CD4-positive, alpha-beta T cell (primary cell): ENCODE measurements around the gene NCKIPSD. TPM values are rescaled to one million over a fixed set of nuclear protein-coding genes. Genes with fewer than 3 reads are reported as not detected.
A peak's percentile ranks its signal among the peaks of the same experiment; 100 is the strongest.

Experiments
- ATAC-seq: fragments of 200-7000 bp; cut with Tn5 transposase; one replicate; pipeline ENCODE4 v1.10.0; 2022; ENCODE audit warnings: mild to moderate bottlenecking; ENCODE audit not compliant: poor library complexity
- CTCF ChIA-PET: fragments of 350-600 bp; sonication (Branson Sonifier 250); formaldehyde crosslinking; loops from one replicate; lab custom pipeline; 2021; ENCODE audit warnings: antibody characterized with exemption, inconsistent platforms; lab: Charles Lee
- POLR2A ChIA-PET: fragments of 350-600 bp; sonication (Branson Sonifier 250); formaldehyde crosslinking; loops from one replicate; lab custom pipeline; 2021; ENCODE audit warnings: antibody characterized with exemption, inconsistent platforms; lab: Charles Lee
- DNase-seq, 14 experiments: peaks; one replicate each; pipeline ENCODE4 v3.0.0-alpha.2; 2013 to 2020; ENCODE audit warnings: mixed read lengths in 2 of 14
- H3K27ac ChIP-seq, 2 donors: one replicate each; pipeline versions ENCODE4 v1.5.1 to v1.7.0; 2013; ENCODE audit warnings: low read length in 2 of 2, low read depth in 1 of 2, mild to moderate bottlenecking in 1 of 2
- H3K27me3 ChIP-seq, 2 experiments: 1 replicate in 1 of 2; 2 replicates in 1 of 2; pipeline versions ENCODE4 v1.6.1 to v1.7.0; 2013; ENCODE audit warnings: low read length in 2 of 2, control low read depth in 1 of 2, mild to moderate bottlenecking in 1 of 2, moderate library complexity in 1 of 2; ENCODE audit not compliant: insufficient read depth in 2 of 2, control insufficient read depth in 1 of 2
- H3K36me3 ChIP-seq: one replicate; pipeline ENCODE4 v1.6.1; 2013; ENCODE audit warnings: low read length, control low read depth; ENCODE audit not compliant: insufficient read depth
- H3K4me1 ChIP-seq: one replicate; pipeline ENCODE4 v1.6.1; 2013; ENCODE audit warnings: low read length, control low read depth; ENCODE audit not compliant: insufficient read depth
- H3K4me3 ChIP-seq: one replicate; pipeline ENCODE4 v1.5.1; 2013; ENCODE audit warnings: mild to moderate bottlenecking, low read length, moderate library complexity
- H3K9me3 ChIP-seq, 2 experiments: 1 replicate in 1 of 2; 2 replicates in 1 of 2; pipeline versions ENCODE4 v1.6.1 to v1.7.0; 2013; ENCODE audit warnings: low read length in 2 of 2, mild to moderate bottlenecking in 2 of 2, control low read depth in 1 of 2, moderate library complexity in 1 of 2; ENCODE audit not compliant: control insufficient read depth in 1 of 2, insufficient read depth in 1 of 2
- H3K27ac Mint-ChIP-seq: one replicate; pipeline ENCODE4 v1.8.0; 2020; ENCODE audit warnings: mixed read lengths
- H3K27me3 Mint-ChIP-seq: one replicate; pipeline ENCODE4 v1.8.0; 2021; ENCODE audit warnings: mixed read lengths
- H3K36me3 Mint-ChIP-seq: one replicate; pipeline ENCODE4 v1.8.0; 2021; ENCODE audit warnings: low read depth, mixed read lengths
- H3K4me1 Mint-ChIP-seq: one replicate; pipeline ENCODE4 v1.8.0; 2021; ENCODE audit warnings: low read depth, mixed read lengths
- H3K4me3 Mint-ChIP-seq: one replicate; pipeline ENCODE4 v1.8.0; 2020; ENCODE audit warnings: mild to moderate bottlenecking, mixed read lengths
- H3K9me3 Mint-ChIP-seq: one replicate; pipeline ENCODE4 v1.8.0; 2020; ENCODE audit warnings: mixed read lengths
- intact Hi-C, 2 experiments: fragments of 100-400 bp; cut with DNase I in 1 of 2; cut with micrococcal nuclease in 1 of 2; formaldehyde crosslinking; loops; one replicate each; pipeline versions ENCODE4 v1.15.1 to v1.9.0; 2023 to 2025; cut with DNase I, micrococcal nuclease
- total RNA-seq, 174 experiments: library from RNA in 2 of 174; stranded (reverse) in 2 of 174; gene quantifications; one replicate each; pipeline ENCODE4 v1.2.3 and lab custom pipeline; 2021 to 2026
- TF ChIP-seq, protein P1 (sequence below): fragments of 200-600 bp; IDR thresholded peaks from one replicate; pipeline ENCODE4 v1.8.0; 2022; ENCODE audit warnings: antibody characterized with exemption, mild to moderate bottlenecking

NCKIPSD gene
- total RNA-seq, 2 experiments from 2014 or later = 9.7 to 10.8 TPM

DNA sequence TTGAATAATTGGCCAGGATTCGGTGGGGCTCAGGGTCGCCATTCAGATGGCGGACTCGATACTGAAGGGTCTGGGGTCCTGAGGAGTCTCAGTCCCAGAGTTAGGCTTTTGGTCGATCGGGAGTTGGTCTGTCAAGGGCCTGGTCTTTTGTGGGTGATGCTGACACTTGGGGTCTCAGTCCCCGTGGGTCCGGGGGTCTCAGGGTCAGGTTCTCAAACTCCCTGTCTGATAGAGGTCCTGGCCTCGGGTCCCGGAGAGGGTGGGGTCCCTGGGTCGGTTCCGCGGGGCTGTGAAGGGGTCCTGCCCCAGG, 467 bp downstream of the NCKIPSD start:
- peaks cover 69% of the 10 kb centered on the region for H3K36me3 Mint-ChIP-seq

DNA sequence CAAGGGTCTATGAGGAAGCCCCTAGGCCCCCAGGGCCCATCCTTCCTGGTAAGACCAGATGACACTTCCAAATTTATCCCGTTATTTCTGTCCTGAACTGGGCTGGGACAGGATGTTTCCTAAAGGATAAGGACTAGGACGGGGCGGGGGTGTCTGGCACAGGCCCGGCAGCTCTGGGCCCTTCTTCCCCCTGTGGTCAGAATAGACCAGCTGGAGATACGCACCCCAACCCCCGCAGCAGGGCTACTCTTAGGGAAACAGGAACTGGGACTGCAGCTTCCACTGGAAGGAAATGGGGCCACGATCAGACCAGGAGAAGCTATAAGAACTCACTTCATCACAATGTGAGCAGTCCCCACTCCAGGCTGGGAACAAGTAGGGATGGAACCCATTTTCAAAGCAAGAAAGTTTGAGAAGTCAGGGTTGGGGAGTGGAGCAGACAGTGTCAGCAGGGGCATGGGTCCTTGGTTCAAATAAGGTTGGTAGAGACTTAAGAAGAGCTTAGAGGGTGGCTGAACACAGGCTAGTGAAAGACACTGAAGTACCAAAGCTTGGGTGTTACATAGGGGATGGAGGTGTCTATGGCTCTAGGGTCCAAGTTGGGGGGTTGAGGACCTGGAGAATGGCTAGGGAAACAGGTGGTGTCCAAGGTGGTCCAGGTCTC, 1.1 kb downstream of the NCKIPSD start:
- Histone ChIP-seq H3K27ac (no peak overlapping the region), H3K27me3 (no peaks in the 10 kb centered on the region), H3K9me3 (no peaks in the 10 kb centered on the region), H3K4me3 (peak overlapping the region; percentile 69), H3K4me1 (peaks cover 37% of the 10 kb centered on the region), H3K36me3 (peaks cover 53% of the 10 kb centered on the region)
- peaks cover 45% of the 10 kb centered on the region for H3K4me1 Mint-ChIP-seq
- H3K9me3 Mint-ChIP-seq = no peaks in the 10 kb centered on the region
- intact Hi-C loops = loop anchor here (1.0 to 10.0 kb wide), 6 partner anchors 26 to 1820 kb away; partner anchors contain the start of genes CACNA2D2 (in 1 of the 2), ELP6 (in 1 of the 2), IP6K2 (in 1 of the 2) and SLC26A6 (in 1 of the 2)
- CTCF ChIA-PET = no interaction called here
- peak overlapping the region; percentile 92 for H3K4me3 Mint-ChIP-seq
- DNase-seq (peak in 2 of 14 experiments; percentile 32 to 36), ATAC-seq (no peak)
- peak overlapping the region; percentile 79 for H3K27ac Mint-ChIP-seq
- no peaks in the 10 kb centered on the region for H3K27me3 Mint-ChIP-seq
- TF ChIP-seq, protein P1, sequence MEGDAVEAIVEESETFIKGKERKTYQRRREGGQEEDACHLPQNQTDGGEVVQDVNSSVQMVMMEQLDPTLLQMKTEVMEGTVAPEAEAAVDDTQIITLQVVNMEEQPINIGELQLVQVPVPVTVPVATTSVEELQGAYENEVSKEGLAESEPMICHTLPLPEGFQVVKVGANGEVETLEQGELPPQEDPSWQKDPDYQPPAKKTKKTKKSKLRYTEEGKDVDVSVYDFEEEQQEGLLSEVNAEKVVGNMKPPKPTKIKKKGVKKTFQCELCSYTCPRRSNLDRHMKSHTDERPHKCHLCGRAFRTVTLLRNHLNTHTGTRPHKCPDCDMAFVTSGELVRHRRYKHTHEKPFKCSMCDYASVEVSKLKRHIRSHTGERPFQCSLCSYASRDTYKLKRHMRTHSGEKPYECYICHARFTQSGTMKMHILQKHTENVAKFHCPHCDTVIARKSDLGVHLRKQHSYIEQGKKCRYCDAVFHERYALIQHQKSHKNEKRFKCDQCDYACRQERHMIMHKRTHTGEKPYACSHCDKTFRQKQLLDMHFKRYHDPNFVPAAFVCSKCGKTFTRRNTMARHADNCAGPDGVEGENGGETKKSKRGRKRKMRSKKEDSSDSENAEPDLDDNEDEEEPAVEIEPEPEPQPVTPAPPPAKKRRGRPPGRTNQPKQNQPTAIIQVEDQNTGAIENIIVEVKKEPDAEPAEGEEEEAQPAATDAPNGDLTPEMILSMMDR = no peak
- POLR2A ChIA-PET = interaction anchor here (0.9 to 1.1 kb wide), 2 partner anchors 323 to 409 kb away, joined by 3 read pairs; partner anchors contain the start of genes QRICH1 and WDR6
- H3K36me3 Mint-ChIP-seq = peaks cover 68% of the 10 kb centered on the region

More for the DNA sequence above, 467 bp downstream of the NCKIPSD start:
- H3K4me1 Mint-ChIP-seq = peaks cover 40% of the 10 kb centered on the region
- POLR2A ChIA-PET = interaction anchor here (0.5 to 1.8 kb wide), 7 partner anchors 29 to 446 kb away, joined by 3 to 6 read pairs (median 5); partner anchors contain the start of genes IP6K2, PRKAR2A, QRICH1 and UQCRC1
- Histone ChIP-seq H3K4me1 (peaks cover 31% of the 10 kb centered on the region), H3K27me3 (no peaks in the 10 kb centered on the region), H3K9me3 (no peaks in the 10 kb centered on the region), H3K4me3 (peak overlapping the region; percentile 69), H3K27ac (peak overlapping the region in 1 of 2 donors; percentile 32), H3K36me3 (peaks cover 53% of the 10 kb centered on the region)
- H3K9me3 Mint-ChIP-seq = no peaks in the 10 kb centered on the region
- TF ChIP-seq, protein P1 = no peak
- ATAC-seq = no peak
- DNase-seq = no peak
- H3K27me3 Mint-ChIP-seq = no peaks in the 10 kb centered on the region
- CTCF ChIA-PET = interaction anchor here (1.0 to 1.7 kb wide), 8 partner anchors 30 to 596 kb away, joined by 3 to 6 read pairs (median 4); partner anchors contain the start of genes SLC25A20 and UQCRC1
- H3K27ac Mint-ChIP-seq = peak overlapping the region; percentile 79
- peak overlapping the region; percentile 97 for H3K4me3 Mint-ChIP-seq
- intact Hi-C loops = loop anchor here (2.0 to 10.0 kb wide), 5 partner anchors 32 to 1820 kb away; partner anchors contain the start of genes CACNA2D2 (in 1 of the 2), ELP6 (in 1 of the 2), IP6K2 (in 1 of the 2) and SLC26A6 (in 1 of the 2)

DNA sequence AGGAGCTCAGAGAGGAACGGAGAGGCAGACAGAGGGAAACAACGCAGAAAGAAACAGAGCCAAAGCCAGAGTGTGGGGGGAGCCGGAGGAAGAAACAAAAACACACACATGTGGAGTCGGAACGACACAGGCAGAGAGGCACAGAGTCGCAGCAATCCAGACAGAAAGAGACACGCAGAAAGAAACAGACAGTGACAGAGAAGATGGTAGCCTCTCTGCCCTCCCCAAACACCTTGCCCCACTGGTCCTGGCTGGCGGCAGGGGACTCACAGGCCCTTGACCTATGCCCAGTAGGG, 1.7 kb downstream of the NCKIPSD start:
- POLR2A ChIA-PET = interaction anchor here (0.9 kb wide), 1 partner anchor 323 kb away, joined by 3 read pairs; the partner anchor contains the start of gene WDR6

More for the DNA sequence above, 1.7 kb downstream of the NCKIPSD start:
- Histone ChIP-seq H3K9me3 (no peaks in the 10 kb centered on the region), H3K4me3 (no peak overlapping the region), H3K27me3 (no peaks in the 10 kb centered on the region), H3K4me1 (peaks cover 40% of the 10 kb centered on the region), H3K36me3 (peaks cover 52% of the 10 kb centered on the region), H3K27ac (no peak overlapping the region)
- no peaks in the 10 kb centered on the region for H3K27me3 Mint-ChIP-seq
- no peaks in the 10 kb centered on the region for H3K9me3 Mint-ChIP-seq
- ATAC-seq (no peak), DNase-seq (no peak)
- peaks cover 70% of the 10 kb centered on the region for H3K36me3 Mint-ChIP-seq
- H3K4me1 Mint-ChIP-seq = peaks cover 50% of the 10 kb centered on the region
- intact Hi-C loops = loop anchor here (1.0 to 10.0 kb wide), 5 partner anchors 26 to 1821 kb away; partner anchors contain the start of genes CACNA2D2 (in 1 of the 2), ELP6 (in 1 of the 2), IP6K2 (in 1 of the 2) and SLC26A6 (in 1 of the 2)
- CTCF ChIA-PET = no interaction called here
- peak overlapping the region; percentile 33 for H3K27ac Mint-ChIP-seq
- peak overlapping the region; percentile 81 for H3K4me3 Mint-ChIP-seq
- TF ChIP-seq, protein P1 = no peak
